Activated T-cell treated with anti-CD3 and anti-CD28 coated beads, Interleukin-2, amount 50 U/mL, for 1 hour (primary cell): Measurements from ENCODE around the gene PICK1.
"Not testable (repeated sequence)": the region's sequence is repeated elsewhere in the genome, so short reads cannot be mapped to it uniquely, and the experiment has no call there.

Experiments
- DNase-seq: peaks from one replicate; pipeline ENCODE4 v3.0.0-alpha.2; 2020

PICK1 gene

DNA sequence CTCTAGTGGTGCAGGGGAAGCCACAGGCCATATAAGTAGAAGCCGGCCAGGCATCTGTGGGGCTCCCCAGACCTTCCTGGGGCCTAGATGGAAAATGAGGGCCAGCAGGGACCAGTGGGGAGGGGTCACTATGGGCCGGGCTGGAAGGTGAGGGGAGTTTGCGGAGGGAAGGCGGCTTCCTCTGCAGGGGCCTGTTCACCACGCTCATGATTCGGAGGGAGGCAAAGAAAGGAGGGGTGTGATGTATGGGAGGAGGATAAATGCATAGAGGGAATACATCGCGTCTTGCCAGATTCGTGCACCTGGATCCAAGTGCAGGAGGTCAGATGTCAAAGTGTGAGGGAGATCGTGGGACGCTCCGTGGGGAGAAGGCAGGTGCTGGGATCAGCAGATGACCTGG is 19.9 kb downstream of the PICK1 start:
- no peak for DNase-seq

DNA sequence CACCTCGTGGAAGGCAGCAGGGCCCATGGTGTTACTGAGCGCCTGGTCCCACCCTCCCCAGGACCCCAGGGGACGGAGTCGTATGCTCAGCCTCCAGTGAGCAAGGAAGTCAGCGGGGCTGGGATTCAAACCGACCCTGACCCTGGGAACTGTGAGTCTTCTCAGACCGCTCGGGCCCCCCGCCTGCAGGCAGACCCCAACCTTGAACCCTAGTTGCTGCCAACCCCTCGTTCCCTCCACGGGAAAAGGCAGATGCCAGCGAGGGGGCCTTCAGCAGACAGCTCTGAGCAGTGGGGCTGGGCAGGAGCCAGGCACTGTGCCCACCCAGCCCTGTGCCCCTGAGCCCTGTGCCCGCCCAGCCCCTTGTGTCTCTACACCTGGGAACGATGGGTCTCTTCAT is 20.4 kb downstream of the PICK1 start:
- no peak for DNase-seq

DNA sequence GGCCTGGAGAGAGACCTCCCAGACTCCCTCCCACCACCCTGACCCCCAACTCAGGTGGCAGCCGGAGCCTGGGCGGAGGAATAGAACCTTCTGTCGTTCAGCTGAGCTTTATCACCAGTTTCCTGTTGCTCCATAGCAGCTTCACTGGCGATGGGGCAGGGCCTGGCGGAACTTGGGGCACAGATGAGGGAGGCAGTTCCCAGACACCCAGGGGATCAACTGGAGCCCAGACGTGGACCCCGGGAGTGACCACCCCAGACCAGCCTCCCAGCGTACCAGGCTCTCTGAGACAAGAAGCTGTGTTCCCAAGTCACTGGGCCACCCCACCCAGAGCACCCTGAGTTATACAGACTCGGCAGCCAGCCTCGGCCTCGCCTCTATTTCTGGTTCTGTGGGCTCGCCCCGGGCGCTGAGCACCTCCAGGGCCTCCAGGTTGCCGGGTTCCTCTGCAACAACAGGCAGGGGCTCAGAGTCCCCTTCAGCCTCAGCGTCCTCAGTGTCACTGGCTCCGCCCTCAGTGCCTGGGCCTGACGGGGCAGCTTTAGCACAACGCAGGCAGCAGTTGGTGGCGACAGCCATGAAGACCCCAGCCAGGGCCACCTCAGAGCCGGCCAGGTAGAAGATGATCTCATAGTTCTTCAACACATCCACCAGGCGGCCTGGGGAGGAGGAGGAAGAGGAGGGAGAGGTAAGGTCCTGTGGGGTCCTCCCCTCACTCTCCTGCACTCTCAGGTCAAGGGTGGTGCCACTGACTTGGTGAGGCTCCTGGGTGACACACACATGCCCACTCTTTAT is 21.0 kb downstream of the PICK1 start:
- no peak for DNase-seq

DNA sequence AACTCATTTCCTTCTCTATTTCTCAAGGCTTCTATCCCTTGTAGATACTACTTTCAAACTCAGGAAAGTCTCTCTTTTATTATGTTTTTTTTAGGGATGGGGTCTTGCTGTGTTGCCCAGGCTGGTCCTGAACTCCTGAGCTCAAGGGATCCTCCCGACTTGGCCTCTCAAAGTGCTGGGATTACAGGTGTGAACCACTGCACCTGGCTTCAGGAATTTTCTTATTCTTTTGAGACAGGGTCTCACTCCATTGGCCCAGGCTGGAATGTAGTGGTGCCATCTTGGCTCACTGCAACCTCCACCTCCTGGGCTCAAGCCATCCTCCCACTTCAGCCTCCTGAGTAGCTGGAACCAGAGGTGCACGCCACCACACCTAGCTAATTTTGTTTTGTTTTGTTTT is 22.0 kb downstream of the PICK1 start:
- DNase-seq: not testable (repeated sequence)

DNA sequence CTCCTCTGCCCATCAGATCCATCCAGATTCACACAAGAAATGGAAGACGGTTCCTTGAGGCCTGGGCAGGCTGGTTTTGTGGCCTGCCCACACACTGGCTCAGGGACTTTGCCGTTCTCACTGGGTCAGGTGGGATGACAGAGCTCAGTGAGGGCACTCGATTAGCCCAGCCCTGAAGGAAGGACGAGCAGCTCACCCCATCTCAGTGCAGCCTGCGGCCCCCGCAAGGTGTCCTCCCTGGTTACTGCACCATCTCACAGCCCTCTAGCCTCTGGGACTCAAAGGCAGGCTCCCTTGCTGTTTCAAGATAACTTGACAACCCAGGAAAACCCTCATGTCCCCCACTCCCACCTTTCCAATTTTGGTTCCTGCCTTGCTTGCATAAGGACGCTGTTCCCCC is 22.6 kb downstream of the PICK1 start:
- no peak for DNase-seq

DNA sequence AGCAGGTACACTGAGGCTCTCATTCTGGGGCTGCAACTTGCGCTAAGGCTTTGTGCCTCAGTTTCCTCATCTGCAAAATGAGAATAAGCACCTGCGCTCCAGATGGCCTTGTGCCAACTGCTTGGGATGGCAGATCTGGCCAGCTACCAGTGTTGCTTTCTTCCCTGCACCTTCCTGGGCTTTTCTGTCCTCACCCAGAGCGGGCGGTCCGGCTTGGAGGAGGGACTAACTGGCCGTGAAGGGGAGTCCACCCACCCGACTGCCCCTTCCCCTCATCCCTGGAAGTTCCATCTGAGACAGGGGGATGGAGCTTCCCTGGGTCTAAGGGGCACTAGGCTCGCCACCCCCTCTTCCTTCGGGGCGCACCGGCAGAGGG is 23.3 kb downstream of the PICK1 start:
- no peak for DNase-seq

DNA sequence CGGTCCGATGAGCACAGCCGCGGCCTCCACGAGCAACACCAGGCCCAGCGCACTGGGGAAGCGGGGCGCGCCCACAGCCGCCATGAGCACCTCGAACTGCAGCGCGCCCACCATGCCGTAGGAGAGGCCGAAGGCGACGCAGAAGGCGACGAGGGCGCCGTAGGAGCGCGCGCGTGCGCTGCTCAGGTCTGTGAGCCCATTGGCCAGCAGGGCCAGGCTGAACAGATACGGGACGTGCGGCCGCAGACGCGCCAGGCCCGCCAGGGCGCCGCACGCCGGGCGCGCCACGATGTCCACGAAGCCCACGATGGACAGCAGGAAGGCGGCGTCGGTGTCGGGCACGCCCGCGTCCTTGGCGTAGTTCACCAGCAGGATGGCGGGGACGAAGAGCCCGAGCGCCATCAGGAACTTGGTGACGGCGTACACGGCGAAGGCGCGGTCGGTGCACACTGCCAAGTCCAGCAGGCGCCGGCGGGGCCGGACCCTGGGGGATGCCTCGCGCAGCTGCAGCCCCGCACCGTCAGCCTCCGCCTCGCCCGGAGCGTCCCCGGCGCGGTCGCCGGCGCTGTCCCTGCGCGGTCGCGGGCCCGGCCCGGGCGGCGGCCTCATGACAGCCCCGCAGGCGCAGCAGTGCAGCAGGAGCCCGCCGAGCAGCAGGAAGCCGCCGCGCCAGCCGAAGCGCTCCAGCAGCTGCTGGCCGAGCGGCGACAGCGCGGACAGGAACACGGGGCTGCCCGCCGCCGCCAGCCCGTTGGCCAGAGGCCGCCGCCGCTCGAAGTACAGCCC is 23.8 kb downstream of the PICK1 start:
- no peak for DNase-seq

- DNase-seq: no peak
These were observed 24.4 kb downstream of the PICK1 start for GRCh38 chr22:38081636-38081940.

- no peak for DNase-seq
These were observed 25.0 kb downstream of the PICK1 start for GRCh38 chr22:38081941-38082828.

GRCh38 chr22:38082986-38083710 is 25.9 kb downstream of the PICK1 start:
- DNase-seq: no peak

- DNase-seq: no peak
These were observed 26.9 kb downstream of the PICK1 start, which contains the start of gene SLC16A8 for GRCh38 chr22:38083931-38084631. Gene SLC16A8, minus strand, starts transcription at chr22:38084184. Its CDS starts 1,311 bp downstream, at chr22:38082873.

DNA sequence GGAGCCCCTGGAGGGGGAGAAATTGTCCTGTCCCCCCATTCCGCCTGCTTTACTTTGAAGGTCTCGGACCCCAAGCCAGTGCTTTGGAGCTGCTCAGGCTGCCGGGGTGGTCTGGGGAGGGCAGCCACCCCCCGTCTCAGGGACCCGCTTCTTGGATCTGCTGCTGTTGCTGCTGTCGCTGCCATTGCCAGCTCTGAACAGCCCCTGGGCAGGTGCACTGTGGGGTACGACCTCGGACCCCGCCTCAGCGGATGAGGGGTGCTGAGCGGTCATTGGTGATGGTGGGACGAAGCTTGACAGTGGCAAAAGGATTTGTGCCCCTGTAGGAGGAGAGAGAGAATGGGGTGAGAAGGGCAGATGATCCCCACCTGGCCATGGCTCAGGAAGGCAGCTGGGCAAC is 27.9 kb downstream of the PICK1 start:
- DNase-seq: no peak

DNA sequence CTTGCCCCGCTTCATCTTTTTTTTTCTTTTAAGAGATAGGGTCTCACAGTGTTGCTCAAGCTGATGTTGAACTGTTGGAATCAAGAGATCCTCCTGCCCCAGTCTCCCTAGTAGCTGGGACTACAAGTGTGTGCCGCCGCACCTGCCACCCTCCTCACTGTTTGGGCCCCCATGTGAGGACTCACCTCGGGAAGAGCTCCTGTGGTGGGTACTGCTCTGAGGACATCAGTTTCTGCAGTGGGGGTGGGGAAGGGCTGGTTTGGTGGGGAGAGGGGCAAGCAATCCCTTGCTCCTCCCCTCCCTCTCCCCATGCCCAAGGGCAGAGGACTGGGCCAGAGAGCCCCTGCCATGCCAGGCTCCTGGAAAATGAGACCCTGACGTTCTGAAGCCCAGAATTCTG is 28.3 kb downstream of the PICK1 start:
- DNase-seq: no peak

- DNase-seq: no peak
These were observed 29.0 kb downstream of the PICK1 start for GRCh38 chr22:38086001-38086845.

- DNase-seq: no peak
These were observed 29.7 kb downstream of the PICK1 start for GRCh38 chr22:38086942-38087341.

DNA sequence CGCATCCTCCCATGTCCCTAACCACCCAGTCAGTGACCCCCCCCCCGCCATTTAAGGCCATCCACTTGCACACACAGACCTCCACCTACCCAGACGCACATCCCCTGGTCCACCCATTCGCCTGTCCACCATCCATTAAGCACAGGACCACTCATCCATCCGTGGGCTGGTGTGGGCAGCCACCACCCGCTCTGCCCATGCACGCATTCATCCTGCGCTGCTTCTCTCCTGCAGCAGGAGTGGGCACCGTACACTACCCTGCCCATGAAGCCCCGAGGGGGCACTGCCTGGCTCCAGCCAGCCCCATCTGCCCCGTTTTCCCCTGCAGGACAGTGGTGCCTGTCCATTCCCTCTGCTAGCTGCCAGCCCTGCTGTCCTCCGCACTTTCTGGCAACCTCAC is 30.7 kb downstream of the PICK1 start:
- DNase-seq: no peak

- no peak for DNase-seq
These were observed 31.6 kb downstream of the PICK1 start for GRCh38 chr22:38088629-38089473.

- DNase-seq: no peak
These were observed 32.3 kb downstream of the PICK1 start for GRCh38 chr22:38089474-38089851.

GRCh38 chr22:38097058-38097457 is 39.9 kb downstream of the PICK1 start:
- DNase-seq: no peak
